GM18505 (cell line): ENCODE data around the gene ALDH3A1.

Experiments used
- ATAC-seq: cut with Tn5 transposase; IDR thresholded peaks from one replicate; pipeline ENCODE4 v1.9.1; 2021; ENCODE audit not compliant: unreplicated experiment
- POLR2A ChIP-seq: IDR thresholded peaks from 4 replicates; pipeline ENCODE4 v1.6.1; 2011; ENCODE audit warnings: borderline replicate concordance; ENCODE audit not compliant: insufficient read depth, insufficient read length; ENCODE audit errors: extremely low read depth

Gene ALDH3A1

GRCh38 chr17:19747829-19748806 is at the start of gene ALDH3A1:
Gene ALDH3A1 (minus strand): TSS chr17:19748298. CDS start chr17:19745129, 3,169 bp downstream.
- TF ChIP-seq POLR2A: no peak
- no peak for ATAC-seq

GRCh38 chr17:19796457-19796856 is 48.4 kb upstream of the ALDH3A1 start:
- no peak for TF ChIP-seq POLR2A
- ATAC-seq: no peak

GRCh38 chr17:19791918-19792550 is 43.9 kb upstream of the ALDH3A1 start:
- no peak for ATAC-seq
- TF ChIP-seq POLR2A: no peak

- no peak for TF ChIP-seq POLR2A
- ATAC-seq: no peak
Measured at GRCh38 chr17:19787733-19788357, 39.7 kb upstream of the ALDH3A1 start.

GRCh38 chr17:19785854-19786253 is 37.8 kb upstream of the ALDH3A1 start:
- ATAC-seq: no peak
- no peak for TF ChIP-seq POLR2A

GRCh38 chr17:19781488-19782458 is 33.7 kb upstream of the ALDH3A1 start:
- no peak for TF ChIP-seq POLR2A
- ATAC-seq: no peak

- ATAC-seq: no peak
- TF ChIP-seq POLR2A: no peak
Measured at GRCh38 chr17:19780846-19781245, 32.7 kb upstream of the ALDH3A1 start.

- no peak for TF ChIP-seq POLR2A
Measured at GRCh38 chr17:19773534-19773933, 25.4 kb upstream of the ALDH3A1 start.

GRCh38 chr17:19771971-19772630 is 24.0 kb upstream of the ALDH3A1 start:
- no peak for TF ChIP-seq POLR2A
- ATAC-seq: no peak

More at GRCh38 chr17:19773534-19773933, 25.4 kb upstream of the ALDH3A1 start:
- ATAC-seq: no peak

- no peak for TF ChIP-seq POLR2A
- ATAC-seq: no peak
Measured at GRCh38 chr17:19770985-19771735, 23.1 kb upstream of the ALDH3A1 start.

- no peak for ATAC-seq
- TF ChIP-seq POLR2A: no peak
Measured at GRCh38 chr17:19769946-19770652, 22.0 kb upstream of the ALDH3A1 start.

- TF ChIP-seq POLR2A: no peak
- ATAC-seq: no peak
Measured at GRCh38 chr17:19768046-19768782, 20.1 kb upstream of the ALDH3A1 start.
